ENCODE results near the gene PLXNA1.

DNA sequence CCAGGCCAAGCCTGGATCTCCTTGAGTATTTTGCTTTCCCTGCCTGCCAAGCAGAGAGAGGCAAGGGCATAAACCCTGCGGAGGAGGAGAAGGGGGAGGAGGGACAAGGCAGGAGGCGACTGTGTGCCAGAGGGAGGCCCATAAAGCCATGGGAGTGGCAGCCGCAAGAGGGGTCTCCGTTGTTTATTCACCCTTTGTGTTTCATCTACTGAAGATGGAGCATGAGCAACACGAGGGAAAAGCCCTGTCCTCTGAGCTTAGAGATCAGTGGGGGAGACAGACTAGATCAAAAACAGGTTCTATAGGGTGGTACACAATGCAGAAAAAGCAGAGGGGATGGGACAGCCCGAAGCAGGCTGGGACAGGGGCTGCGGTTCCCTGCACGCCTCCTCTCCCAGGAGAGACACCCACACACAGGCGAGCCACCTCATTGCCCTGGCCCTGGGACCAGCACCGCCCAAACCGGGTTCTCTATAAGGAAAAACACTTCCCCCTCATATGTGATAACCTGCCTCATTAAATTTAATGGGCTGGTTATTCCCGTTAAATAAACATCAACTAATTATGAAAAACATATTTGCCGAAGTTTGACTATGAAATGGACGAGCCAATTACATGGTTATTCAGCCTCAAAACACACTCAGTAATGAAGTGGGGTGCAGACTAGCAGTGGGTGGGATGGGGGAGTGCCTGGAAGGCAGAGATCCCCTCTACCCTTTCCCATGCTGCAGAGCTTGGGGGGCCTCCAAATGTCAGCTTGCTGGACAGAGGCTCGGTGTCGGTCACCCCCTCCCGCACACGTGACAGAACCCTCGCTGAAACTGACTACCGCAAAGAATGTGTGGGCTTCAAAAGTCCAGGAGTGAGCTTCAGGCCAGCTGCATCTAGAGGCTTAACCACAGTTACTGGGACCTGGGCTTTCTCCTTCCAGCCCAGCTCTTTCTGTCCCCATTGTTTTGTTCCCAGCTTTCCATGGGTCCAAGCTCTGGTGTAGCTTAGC is 14.2 kb upstream of the PLXNA1 start:
- TF ChIP-seq, protein P1, sequence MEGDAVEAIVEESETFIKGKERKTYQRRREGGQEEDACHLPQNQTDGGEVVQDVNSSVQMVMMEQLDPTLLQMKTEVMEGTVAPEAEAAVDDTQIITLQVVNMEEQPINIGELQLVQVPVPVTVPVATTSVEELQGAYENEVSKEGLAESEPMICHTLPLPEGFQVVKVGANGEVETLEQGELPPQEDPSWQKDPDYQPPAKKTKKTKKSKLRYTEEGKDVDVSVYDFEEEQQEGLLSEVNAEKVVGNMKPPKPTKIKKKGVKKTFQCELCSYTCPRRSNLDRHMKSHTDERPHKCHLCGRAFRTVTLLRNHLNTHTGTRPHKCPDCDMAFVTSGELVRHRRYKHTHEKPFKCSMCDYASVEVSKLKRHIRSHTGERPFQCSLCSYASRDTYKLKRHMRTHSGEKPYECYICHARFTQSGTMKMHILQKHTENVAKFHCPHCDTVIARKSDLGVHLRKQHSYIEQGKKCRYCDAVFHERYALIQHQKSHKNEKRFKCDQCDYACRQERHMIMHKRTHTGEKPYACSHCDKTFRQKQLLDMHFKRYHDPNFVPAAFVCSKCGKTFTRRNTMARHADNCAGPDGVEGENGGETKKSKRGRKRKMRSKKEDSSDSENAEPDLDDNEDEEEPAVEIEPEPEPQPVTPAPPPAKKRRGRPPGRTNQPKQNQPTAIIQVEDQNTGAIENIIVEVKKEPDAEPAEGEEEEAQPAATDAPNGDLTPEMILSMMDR (IDR thresholded peaks at IDR 0.05; ENCODE audit: insufficient read depth, low read length, poor library complexity, severe bottlenecking), result no peak
- TF ChIP-seq EZH2phosphoT487 (conservative IDR thresholded peaks at IDR 0.05; ENCODE audit: low read length), result no peak

All from SU-DHL-6 (cell line).